ENCODE results near the gene CNOT8.

DNA sequence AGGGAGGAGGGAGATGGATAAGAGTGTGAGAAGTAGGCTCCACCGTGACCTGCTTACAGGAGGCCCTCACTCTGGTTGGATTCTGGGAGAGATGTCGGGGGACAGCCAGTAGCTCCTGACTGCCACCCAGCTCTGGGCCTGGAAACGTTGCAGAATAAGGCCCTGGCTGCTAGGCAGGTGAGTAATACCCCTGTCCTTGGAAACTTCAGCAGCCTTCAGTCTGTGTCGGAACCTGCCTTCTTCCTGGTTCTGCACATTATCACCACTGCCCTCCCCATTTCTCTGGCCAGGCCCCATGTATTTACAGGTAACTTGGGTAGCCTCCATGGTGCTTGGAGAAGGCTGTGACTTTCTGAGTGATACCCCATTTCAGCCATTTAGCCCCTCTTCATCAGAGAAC is 34.8 kb upstream of the CNOT8 start:
- TF ChIP-seq, protein P1, sequence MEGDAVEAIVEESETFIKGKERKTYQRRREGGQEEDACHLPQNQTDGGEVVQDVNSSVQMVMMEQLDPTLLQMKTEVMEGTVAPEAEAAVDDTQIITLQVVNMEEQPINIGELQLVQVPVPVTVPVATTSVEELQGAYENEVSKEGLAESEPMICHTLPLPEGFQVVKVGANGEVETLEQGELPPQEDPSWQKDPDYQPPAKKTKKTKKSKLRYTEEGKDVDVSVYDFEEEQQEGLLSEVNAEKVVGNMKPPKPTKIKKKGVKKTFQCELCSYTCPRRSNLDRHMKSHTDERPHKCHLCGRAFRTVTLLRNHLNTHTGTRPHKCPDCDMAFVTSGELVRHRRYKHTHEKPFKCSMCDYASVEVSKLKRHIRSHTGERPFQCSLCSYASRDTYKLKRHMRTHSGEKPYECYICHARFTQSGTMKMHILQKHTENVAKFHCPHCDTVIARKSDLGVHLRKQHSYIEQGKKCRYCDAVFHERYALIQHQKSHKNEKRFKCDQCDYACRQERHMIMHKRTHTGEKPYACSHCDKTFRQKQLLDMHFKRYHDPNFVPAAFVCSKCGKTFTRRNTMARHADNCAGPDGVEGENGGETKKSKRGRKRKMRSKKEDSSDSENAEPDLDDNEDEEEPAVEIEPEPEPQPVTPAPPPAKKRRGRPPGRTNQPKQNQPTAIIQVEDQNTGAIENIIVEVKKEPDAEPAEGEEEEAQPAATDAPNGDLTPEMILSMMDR (IDR thresholded peaks at IDR 0.05), result no peak
- TF ChIP-seq POLR2AphosphoS5 (IDR thresholded peaks at IDR 0.05; ENCODE audit: low read depth, low read length) (no peak), SIN3A (IDR thresholded peaks at IDR 0.05; ENCODE audit: borderline replicate concordance, insufficient read depth, low read depth, low read length) (no peak)
- TF ChIP-seq, protein P2, sequence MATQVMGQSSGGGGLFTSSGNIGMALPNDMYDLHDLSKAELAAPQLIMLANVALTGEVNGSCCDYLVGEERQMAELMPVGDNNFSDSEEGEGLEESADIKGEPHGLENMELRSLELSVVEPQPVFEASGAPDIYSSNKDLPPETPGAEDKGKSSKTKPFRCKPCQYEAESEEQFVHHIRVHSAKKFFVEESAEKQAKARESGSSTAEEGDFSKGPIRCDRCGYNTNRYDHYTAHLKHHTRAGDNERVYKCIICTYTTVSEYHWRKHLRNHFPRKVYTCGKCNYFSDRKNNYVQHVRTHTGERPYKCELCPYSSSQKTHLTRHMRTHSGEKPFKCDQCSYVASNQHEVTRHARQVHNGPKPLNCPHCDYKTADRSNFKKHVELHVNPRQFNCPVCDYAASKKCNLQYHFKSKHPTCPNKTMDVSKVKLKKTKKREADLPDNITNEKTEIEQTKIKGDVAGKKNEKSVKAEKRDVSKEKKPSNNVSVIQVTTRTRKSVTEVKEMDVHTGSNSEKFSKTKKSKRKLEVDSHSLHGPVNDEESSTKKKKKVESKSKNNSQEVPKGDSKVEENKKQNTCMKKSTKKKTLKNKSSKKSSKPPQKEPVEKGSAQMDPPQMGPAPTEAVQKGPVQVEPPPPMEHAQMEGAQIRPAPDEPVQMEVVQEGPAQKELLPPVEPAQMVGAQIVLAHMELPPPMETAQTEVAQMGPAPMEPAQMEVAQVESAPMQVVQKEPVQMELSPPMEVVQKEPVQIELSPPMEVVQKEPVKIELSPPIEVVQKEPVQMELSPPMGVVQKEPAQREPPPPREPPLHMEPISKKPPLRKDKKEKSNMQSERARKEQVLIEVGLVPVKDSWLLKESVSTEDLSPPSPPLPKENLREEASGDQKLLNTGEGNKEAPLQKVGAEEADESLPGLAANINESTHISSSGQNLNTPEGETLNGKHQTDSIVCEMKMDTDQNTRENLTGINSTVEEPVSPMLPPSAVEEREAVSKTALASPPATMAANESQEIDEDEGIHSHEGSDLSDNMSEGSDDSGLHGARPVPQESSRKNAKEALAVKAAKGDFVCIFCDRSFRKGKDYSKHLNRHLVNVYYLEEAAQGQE (IDR thresholded peaks at IDR 0.05; ENCODE audit: insufficient read depth in 1 of 2, low read depth in 2 of 2, low read length in 1 of 2), result no peak

All from Panc1 (cell line).